ENCODE data around the gene KARS1. TPM values are rescaled to one million over a fixed set of nuclear protein-coding genes. Genes with fewer than 3 reads are reported as not detected.

The KARS1 gene
- total RNA-seq, 2 experiments from 2014 or later, result 126 to 172 TPM

- Histone ChIP-seq H2AFZ (ENCODE audit: low read length) (no peak overlapping the region), H3K4me2 (ENCODE audit: low read length) (no peak overlapping the region), H3K4me3 (ENCODE audit: low read depth, low read length, poor library complexity, severe bottlenecking) (no peak overlapping the region), H3K79me2 (ENCODE audit: insufficient read depth, low read depth, low read length) (no peaks in the 10 kb centered on the region), H3K36me3 (ENCODE audit: insufficient read depth, low read length) (peaks cover 78% of the 10 kb centered on the region), H3K27ac (ENCODE audit: low read depth, low read length, poor library complexity, severe bottlenecking) (no peak overlapping the region), H3K4me1 (ENCODE audit: insufficient read depth, low read length, poor library complexity, severe bottlenecking) (peaks cover 9% of the 10 kb centered on the region), H4K20me1 (ENCODE audit: insufficient read depth, low read length) (no peaks in the 10 kb centered on the region), H3K9me3 (ENCODE audit: low read length) (peaks cover 9% of the 10 kb centered on the region; the same call in 1 of the 2 replicates), H3K9me2 (ENCODE audit: insufficient read depth, low read length) (no peaks in the 10 kb centered on the region)
- no peak for TF ChIP-seq EZH2phosphoT487 (IDR thresholded peaks at IDR 0.05; ENCODE audit: borderline replicate concordance, low read depth, low read length)
- no peak for TF ChIP-seq CTCF (conservative IDR thresholded peaks at IDR 0.05; ENCODE audit: low read length)
- POLR2A ChIA-PET, result interaction anchor here (0.6 to 0.9 kb wide), 4 partner anchors 16 to 180 kb away, joined by 3 read pairs; no protein-coding TSS in a partner anchor
- no peak for DNase-seq (ENCODE audit: low spot score)
- CTCF ChIA-PET (ENCODE audit: unreplicated experiment), result no interaction called here
- intact Hi-C loops (cut with micrococcal nuclease; ENCODE audit: unreplicated experiment), result no loop called here
- BruUV-seq (replicated peaks), result TSS peak; percentile 28
Observed at GRCh38 chr16:75599452-75600277, 47.8 kb downstream of the KARS1 start.

- Histone ChIP-seq H3K9me3 (ENCODE audit: low read length) (0 out of 2 replicates have a peak, but pooled peaks cover 6% of the 10 kb centered on the region), H3K9me2 (ENCODE audit: insufficient read depth, low read length) (no peaks in the 10 kb centered on the region), H4K20me1 (ENCODE audit: insufficient read depth, low read length) (no peaks in the 10 kb centered on the region), H3K79me2 (ENCODE audit: insufficient read depth, low read depth, low read length) (no peaks in the 10 kb centered on the region), H3K4me1 (ENCODE audit: insufficient read depth, low read length, poor library complexity, severe bottlenecking) (peaks cover 15% of the 10 kb centered on the region), H2AFZ (ENCODE audit: low read length) (peak overlapping the region; percentile 36; the same call in 1 of the 2 replicates), H3K4me3 (ENCODE audit: low read depth, low read length, poor library complexity, severe bottlenecking) (no peak overlapping the region), H3K4me2 (ENCODE audit: low read length) (peak overlapping the region; percentile 33), H3K27ac (ENCODE audit: low read depth, low read length, poor library complexity, severe bottlenecking) (peak overlapping the region; percentile 38), H3K36me3 (ENCODE audit: insufficient read depth, low read length) (peaks cover 33% of the 10 kb centered on the region)
- TF ChIP-seq EZH2phosphoT487 (IDR thresholded peaks at IDR 0.05; ENCODE audit: borderline replicate concordance, low read depth, low read length) (no peak), CTCF (conservative IDR thresholded peaks at IDR 0.05; ENCODE audit: low read length) (no peak)
- CTCF ChIA-PET (ENCODE audit: unreplicated experiment), result no interaction called here
- peak; percentile 55 for DNase-seq (ENCODE audit: low spot score)
- POLR2A ChIA-PET, result interaction anchor here (0.5 to 0.6 kb wide), 2 partner anchors 21 to 88 kb away, joined by 3 read pairs; no protein-coding TSS in a partner anchor
- BruUV-seq (replicated peaks), result no TSS peak
- intact Hi-C loops (cut with micrococcal nuclease; ENCODE audit: unreplicated experiment), result no loop called here
Observed at GRCh38 chr16:75593825-75594820, 53.3 kb downstream of the KARS1 start.
